Heart left ventricle (tissue), 16 donors: ENCODE results near the gene DDX60. TPM values are rescaled to one million over a fixed set of nuclear protein-coding genes. Genes with fewer than 3 reads are reported as not detected.

ENCODE experiments used
- ATAC-seq, 4 donors: fragments of 200-7000 bp; cut with Tn5 transposase; one replicate each; pipeline ENCODE4 v1.9.1; 2020 to 2022; ENCODE audit warnings: moderate library complexity in 4 of 4, mild to moderate bottlenecking in 3 of 4, moderate number of reproducible peaks in 1 of 4
- DNase-seq, 5 donors: peaks; one replicate each; pipeline ENCODE4 v3.0.0-alpha.2; 2020
- H3K27ac ChIP-seq, 12 donors: fragments of 200-600 bp; sonication (generic) in 4 of 12; one replicate each; pipeline versions ENCODE4 v1.5.0 to v1.8.0; 2016 to 2022; ENCODE audit warnings: mild to moderate bottlenecking in 2 of 12
- H3K27me3 ChIP-seq, 9 donors: fragments of 200-600 bp; sonication (generic) in 2 of 9; one replicate each; pipeline versions ENCODE4 v1.5.1 to v1.8.0; 2016 to 2022; ENCODE audit warnings: mild to moderate bottlenecking in 3 of 9
- H3K36me3 ChIP-seq, 9 donors: fragments of 200-600 bp; sonication (generic) in 2 of 9; one replicate each; pipeline versions ENCODE4 v1.5.0 to v1.8.0; 2018 to 2022; ENCODE audit warnings: mild to moderate bottlenecking in 2 of 9
- H3K4me1 ChIP-seq, 12 donors: fragments of 200-600 bp; sonication (generic) in 4 of 12; one replicate each; pipeline versions ENCODE4 v1.5.0 to v1.8.0; 2016 to 2022; ENCODE audit warnings: mild to moderate bottlenecking in 3 of 12
- H3K4me3 ChIP-seq, 12 donors: fragments of 200-600 bp; sonication (generic) in 4 of 12; one replicate each; pipeline versions ENCODE4 v1.5.0 to v1.8.0; 2017 to 2022; ENCODE audit warnings: mild to moderate bottlenecking in 9 of 12, moderate library complexity in 4 of 12
- H3K9me3 ChIP-seq, 12 donors: fragments of 200-600 bp; sonication (generic) in 4 of 12; one replicate each; pipeline versions ENCODE4 v1.5.0 to v1.8.0; 2016 to 2022; ENCODE audit warnings: mild to moderate bottlenecking in 1 of 12
- POLR2A ChIP-seq, 2 donors: fragments of 450-650 bp; IDR thresholded peaks; one replicate each; pipeline ENCODE4 v1.6.1; 2017; ENCODE audit warnings: antibody characterized with exemption in 2 of 2, mild to moderate bottlenecking in 2 of 2, moderate library complexity in 2 of 2
- WGBS, 4 donors: extraction: QIAGEN DNeasy Blood & Tissue Kit in 2 of 4; methylation state at CpG; one replicate each; pipeline versions ENCODE4 v1.1.5 to v1.1.7; 2013 to 2018; 5-methylcytosine and 5-hydroxymethylcytosine counted together
- intact Hi-C, 10 donors: fragments of 100-400 bp; cut with DNase I; formaldehyde crosslinking; loops; one replicate each; pipeline versions ENCODE4 v1.11.1 to v1.14.2; 2022
- polyA plus RNA-seq, 2 donors: library from polyadenylated mRNA; stranded (reverse); fragments of 200-250 nt; gene quantifications; one replicate each; pipeline ENCODE4 v1.2.3, GENCODE V29; 2013
- total RNA-seq, 9 donors: library from RNA; depleted of rRNA in 2 of 9; stranded (reverse); fragments of >200 nt in 2 of 9; fragmentation: NEBNext Ultra II Directional in 3 of 9; extraction: Animal tissue kit (Norgen Biotek cat#: 25700) in 3 of 9; gene quantifications; one replicate each; pipeline versions ENCODE4 v1.1.0 to v1.2.4, GENCODE V29; 2016 to 2023
- TF ChIP-seq, protein P1 (sequence below), 12 donors: fragments of 200-600 bp; sonication (generic) in 4 of 12; IDR thresholded peaks; one replicate each; pipeline versions ENCODE4 v1.5.0 to v1.8.0; 2018 to 2022; ENCODE audit warnings: antibody characterized with exemption in 12 of 12, mild to moderate bottlenecking in 5 of 12
- donor health status: ischemic (EF 13 %, LVEDD 7.1; RV severe dilation, severe dysfunction).
- donor health status: healthy with polysubstance abuse.
- donor health status: DM: no; HTN: yes; CAD: no.
- donor health status: DM: no; HTN: no; CAD: no.
- donor health status: ischemic (EF 25% LVEDD 6.9; RV normal size, moderate dysfunction).
- donor health status: ischemic (EF 25% LVEDD 5.7; RV mildly dilated, moderate dysfunction).
- donor health status: healthy.
- donor health status: DM: yes; HTN: yes; CAD: no.
- donor health status: ischemic (EF 35%, LVEDD 5.7; RV mildly dilated, moderate dysfunction).
- donor health status: nonischemic (EF 11% LVEDD 7.7; RV severe dilation, severe dysfunction).
- donor health status: DM: yes; HTN: yes; CAD: no.
- donor health status: PGD.
- donor health status: ischemic (EF 29% LVEDD 5.4; RV normal size, mild dysfunction).
- donor health status: nonischemic (EF 23%, LVEDD 6.1; RV moderate dilation, normal function).

Gene DDX60
- total and polyA plus RNA-seq, 11 donors, result 1.4 to 27.2 (median 8.7) TPM

DNA sequence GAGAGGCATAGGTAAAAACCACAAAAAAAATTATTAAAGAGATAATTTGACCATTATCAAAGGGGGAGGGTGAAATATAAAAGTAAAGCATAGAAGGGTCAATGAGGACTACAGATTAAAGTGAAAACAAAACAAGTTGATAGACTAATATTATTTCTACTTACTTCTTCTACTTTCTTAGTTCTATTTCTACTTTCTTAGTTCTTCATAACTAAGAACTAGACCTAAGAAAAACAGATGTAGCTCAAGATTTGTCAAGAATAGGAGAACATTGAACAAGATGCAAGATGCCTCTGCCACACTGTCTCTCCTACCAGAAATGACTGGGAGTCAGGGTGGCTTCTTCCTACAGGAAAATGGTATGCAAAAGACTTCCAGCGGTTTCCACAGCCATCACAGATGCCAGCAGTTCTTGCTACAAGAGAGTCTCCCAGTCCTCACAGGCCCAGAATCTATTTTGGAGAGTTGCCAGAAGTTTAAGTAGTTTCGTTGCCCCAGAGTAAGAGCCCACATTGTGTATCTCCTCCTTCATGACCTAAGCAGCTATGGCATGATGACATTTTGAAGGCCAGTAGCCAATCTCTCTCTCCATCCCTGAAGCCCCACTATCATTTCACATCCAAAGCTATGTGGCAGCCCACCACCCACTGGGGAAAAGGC, 42.9 kb upstream of the DDX60 start:
- DNase-seq (no peak), ATAC-seq (peak in 1 of 4 donors; percentile 22)
- no peak overlapping the region for H3K4me3 ChIP-seq
- peaks cover 0 to 72% (median 40%) of the 10 kb centered on the region in 9 donors for H3K36me3 ChIP-seq
- H3K4me1 ChIP-seq, result no peaks in the 10 kb centered on the region
- no peak for TF ChIP-seq POLR2A (IDR thresholded peaks at IDR 0.05)
- intact Hi-C loops, result no loop called here
- 73 to 78% (median 75%) methylated on average over 2 of the region's 2 CpGs for WGBS, 4 donors
- H3K27ac ChIP-seq, result no peak overlapping the region
- H3K27me3 ChIP-seq, result no peaks in the 10 kb centered on the region
- peaks cover 0 to 14% (median 0%) of the 10 kb centered on the region in 12 donors for H3K9me3 ChIP-seq

DNA sequence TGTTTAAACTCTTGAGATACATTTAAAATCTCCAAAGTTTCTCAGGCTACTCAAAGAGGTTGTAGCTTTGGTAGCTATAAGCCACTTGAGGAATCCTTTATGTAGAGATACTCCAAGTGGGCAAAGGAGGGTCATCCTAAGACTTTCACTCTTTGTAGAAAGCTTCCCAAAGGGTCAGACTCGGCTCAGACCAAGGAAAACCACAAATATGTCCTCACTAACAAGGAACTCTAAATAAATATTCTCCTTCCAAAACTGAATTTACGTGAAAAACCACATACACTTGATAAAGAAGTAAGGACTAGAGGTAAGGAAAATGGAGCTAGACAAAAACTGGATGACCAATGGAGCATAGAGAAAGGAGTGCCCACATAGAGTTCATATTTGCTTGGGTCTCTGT, 41.7 kb upstream of the DDX60 start:
- 83 to 100% (median 97%) methylated on average over 2 of the region's 2 CpGs for WGBS, 4 donors
- Histone ChIP-seq H3K9me3 (peaks cover 0 to 2% (median 0%) of the 10 kb centered on the region in 12 donors), H3K27me3 (no peaks in the 10 kb centered on the region), H3K36me3 (peaks cover 0 to 81% (median 40%) of the 10 kb centered on the region in 9 donors), H3K27ac (no peak overlapping the region), H3K4me3 (no peak overlapping the region), H3K4me1 (no peaks in the 10 kb centered on the region)
- no peak for DNase-seq
- no peak for TF ChIP-seq POLR2A (IDR thresholded peaks at IDR 0.05)
- TF ChIP-seq, protein P1, sequence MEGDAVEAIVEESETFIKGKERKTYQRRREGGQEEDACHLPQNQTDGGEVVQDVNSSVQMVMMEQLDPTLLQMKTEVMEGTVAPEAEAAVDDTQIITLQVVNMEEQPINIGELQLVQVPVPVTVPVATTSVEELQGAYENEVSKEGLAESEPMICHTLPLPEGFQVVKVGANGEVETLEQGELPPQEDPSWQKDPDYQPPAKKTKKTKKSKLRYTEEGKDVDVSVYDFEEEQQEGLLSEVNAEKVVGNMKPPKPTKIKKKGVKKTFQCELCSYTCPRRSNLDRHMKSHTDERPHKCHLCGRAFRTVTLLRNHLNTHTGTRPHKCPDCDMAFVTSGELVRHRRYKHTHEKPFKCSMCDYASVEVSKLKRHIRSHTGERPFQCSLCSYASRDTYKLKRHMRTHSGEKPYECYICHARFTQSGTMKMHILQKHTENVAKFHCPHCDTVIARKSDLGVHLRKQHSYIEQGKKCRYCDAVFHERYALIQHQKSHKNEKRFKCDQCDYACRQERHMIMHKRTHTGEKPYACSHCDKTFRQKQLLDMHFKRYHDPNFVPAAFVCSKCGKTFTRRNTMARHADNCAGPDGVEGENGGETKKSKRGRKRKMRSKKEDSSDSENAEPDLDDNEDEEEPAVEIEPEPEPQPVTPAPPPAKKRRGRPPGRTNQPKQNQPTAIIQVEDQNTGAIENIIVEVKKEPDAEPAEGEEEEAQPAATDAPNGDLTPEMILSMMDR (IDR thresholded peaks at IDR 0.05), result no peak
- ATAC-seq, result no peak
- intact Hi-C loops, result no loop called here

DNA sequence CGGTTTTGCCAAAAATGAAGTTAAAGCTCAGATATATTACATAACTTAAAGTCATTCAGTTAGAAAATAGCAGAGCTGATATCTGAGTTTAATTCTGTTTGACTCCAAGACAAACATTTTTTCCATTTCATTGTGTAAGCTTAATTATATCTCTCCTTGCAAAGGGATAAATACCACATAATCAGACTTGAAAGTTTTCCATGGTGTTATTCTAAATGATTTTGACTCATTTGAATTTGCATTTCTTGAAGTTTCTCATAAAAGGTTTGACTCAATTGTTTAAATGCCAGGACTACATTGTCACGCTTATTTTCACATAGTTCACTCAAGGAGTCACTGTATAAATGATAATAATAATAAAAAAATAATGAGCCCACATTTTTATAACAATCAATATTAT, 39.4 kb upstream of the DDX60 start:
- intact Hi-C loops, result no loop called here
- Histone ChIP-seq H3K4me3 (no peak overlapping the region), H3K27me3 (no peaks in the 10 kb centered on the region), H3K9me3 (no peaks in the 10 kb centered on the region), H3K4me1 (no peaks in the 10 kb centered on the region), H3K27ac (no peak overlapping the region), H3K36me3 (peaks cover 0 to 75% (median 40%) of the 10 kb centered on the region in 9 donors)
- DNase-seq, result no peak
- 49 to 71% (median 60%) methylated on average over 2 of the region's 2 CpGs for WGBS, 4 donors
- ATAC-seq, result no peak
- TF ChIP-seq, protein P1 (IDR thresholded peaks at IDR 0.05), result no peak
- no peak for TF ChIP-seq POLR2A (IDR thresholded peaks at IDR 0.05)

DNA sequence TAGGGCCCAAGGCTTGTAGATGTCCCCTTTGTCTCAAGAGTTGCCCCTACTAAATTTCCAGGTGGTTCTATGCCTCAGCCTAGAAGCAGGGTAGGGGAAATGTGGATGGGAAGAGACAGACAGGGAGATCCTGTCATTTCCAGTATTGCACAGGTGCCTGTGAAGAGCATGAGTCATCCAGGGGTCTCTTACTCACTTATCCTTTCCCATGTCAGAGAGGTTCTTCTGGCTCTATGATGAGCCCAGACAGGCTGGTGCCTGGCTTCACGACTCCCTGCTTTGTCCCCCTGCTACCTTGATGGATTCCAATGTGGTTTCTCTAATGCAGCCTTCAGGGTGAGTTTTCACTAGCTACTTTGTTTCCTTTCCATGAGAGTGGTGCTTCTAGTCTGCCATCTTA, 35.2 kb upstream of the DDX60 start:
- DNase-seq (no peak), ATAC-seq (no peak)
- Histone ChIP-seq H3K4me3 (no peak overlapping the region), H3K36me3 (peaks cover 0 to 33% (median 13%) of the 10 kb centered on the region in 9 donors), H3K27me3 (no peaks in the 10 kb centered on the region), H3K27ac (no peak overlapping the region), H3K9me3 (peaks cover 0 to 26% (median 0%) of the 10 kb centered on the region in 12 donors), H3K4me1 (no peaks in the 10 kb centered on the region)
- intact Hi-C loops, result no loop called here
- 88 to 100% (median 90%) methylated on average over 1 of the region's 1 CpG for WGBS, 4 donors
- no peak for TF ChIP-seq POLR2A (IDR thresholded peaks at IDR 0.05)
- TF ChIP-seq, protein P1 (IDR thresholded peaks at IDR 0.05), result no peak

DNA sequence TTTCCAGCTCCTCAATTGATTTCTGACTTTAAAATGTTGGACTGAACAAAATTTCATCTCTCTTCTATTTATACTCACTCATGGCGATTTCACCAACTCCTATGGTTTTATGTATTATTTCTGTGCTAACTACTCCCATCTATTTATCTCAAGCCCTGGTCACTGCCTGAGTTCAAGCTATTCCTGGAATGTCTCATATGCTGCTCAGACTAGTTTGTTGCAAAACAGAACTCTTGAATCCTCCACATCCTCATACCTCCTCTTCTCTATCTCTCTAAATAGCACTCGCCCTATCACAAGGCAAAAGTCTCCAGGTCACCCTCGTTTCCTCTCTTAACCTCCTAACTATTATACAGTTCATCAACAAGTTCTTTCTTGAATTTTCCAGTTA, 19.0 kb upstream of the DDX60 start:
- ATAC-seq (no peak), DNase-seq (no peak)
- intact Hi-C loops, result no loop called here
- Histone ChIP-seq H3K36me3 (no peaks in the 10 kb centered on the region), H3K27ac (no peak overlapping the region), H3K27me3 (no peaks in the 10 kb centered on the region), H3K4me1 (no peaks in the 10 kb centered on the region), H3K9me3 (peaks cover 0 to 6% (median 0%) of the 10 kb centered on the region in 12 donors), H3K4me3 (no peak overlapping the region)
- no peak for TF ChIP-seq POLR2A (IDR thresholded peaks at IDR 0.05)
- TF ChIP-seq, protein P1 (IDR thresholded peaks at IDR 0.05), result no peak
- 59 to 68% (median 61%) methylated on average over 3 of the region's 3 CpGs for WGBS, 4 donors
